Activated B cell treated with CpG ODN at 0.5 μM for 24 hours (primary cell): ENCODE data around the gene UBE2H. TPM values are rescaled to one million over a fixed set of nuclear protein-coding genes. Genes with fewer than 3 reads are reported as not detected.
"Not testable (repeated sequence)": the region's sequence is repeated elsewhere in the genome, so short reads cannot be mapped to it uniquely, and the experiment has no call there.

Experiments used
- ATAC-seq: fragments of 200-7000 bp; cut with Tn5 transposase; one replicate; pipeline ENCODE4 v1.10.0; 2021; ENCODE audit warnings: low read depth, mild to moderate bottlenecking, moderate library complexity
- CTCF ChIA-PET: fragments of 350-600 bp; sonication (Branson Sonifier 250); formaldehyde crosslinking; loops from one replicate; lab custom pipeline; 2021; ENCODE audit warnings: antibody characterized with exemption; lab: Charles Lee
- POLR2A ChIA-PET: fragments of 350-600 bp; sonication (Branson Sonifier 250); formaldehyde crosslinking; loops from one replicate; lab custom pipeline; 2021; ENCODE audit warnings: antibody characterized with exemption; lab: Charles Lee
- DNase-seq: peaks from one replicate; pipeline ENCODE4 v3.0.0; 2022
- H3K27ac Mint-ChIP-seq: one replicate; pipeline ENCODE4 v1.8.0; 2020; ENCODE audit warnings: mixed read lengths
- H3K27me3 Mint-ChIP-seq: one replicate; pipeline ENCODE4 v1.8.0; 2021; ENCODE audit warnings: mixed read lengths
- H3K36me3 Mint-ChIP-seq: one replicate; pipeline ENCODE4 v1.8.0; 2021; ENCODE audit warnings: low read depth, mixed read lengths
- H3K4me1 Mint-ChIP-seq: one replicate; pipeline ENCODE4 v1.8.0; 2021; ENCODE audit warnings: mixed read lengths
- H3K4me3 Mint-ChIP-seq: one replicate; pipeline ENCODE4 v1.8.0; 2020; ENCODE audit warnings: mild to moderate bottlenecking, mixed read lengths
- H3K9me3 Mint-ChIP-seq: one replicate; pipeline ENCODE4 v1.8.0; 2020; ENCODE audit warnings: mixed read lengths
- CTCF ChIP-seq: fragments of 200-600 bp; IDR thresholded peaks from one replicate; pipeline ENCODE4 v1.8.0; 2022; ENCODE audit warnings: antibody characterized with exemption, mild to moderate bottlenecking
- intact Hi-C: fragments of 100-400 bp; cut with micrococcal nuclease; formaldehyde crosslinking; loops from one replicate; pipeline ENCODE4 v1.15.1; 2024
- total RNA-seq: library from RNA; stranded (reverse); gene quantifications from 2 replicates; pipeline ENCODE4 v1.2.3, GENCODE V29; 2022

The UBE2H gene
- total RNA-seq, 1 donor from 2014 or later: 32.6 TPM

- intact Hi-C loops: no loop called here
- H3K4me1 Mint-ChIP-seq: no peaks in the 10 kb centered on the region
- H3K9me3 Mint-ChIP-seq: no peaks in the 10 kb centered on the region
- no peak overlapping the region for H3K27ac Mint-ChIP-seq
- POLR2A ChIA-PET: no interaction called here
- no peaks in the 10 kb centered on the region for H3K36me3 Mint-ChIP-seq
- ATAC-seq (no peak), DNase-seq (no peak)
- TF ChIP-seq CTCF: no peak
- CTCF ChIA-PET: no interaction called here
- peaks cover 1% of the 10 kb centered on the region for H3K27me3 Mint-ChIP-seq
- no peak overlapping the region for H3K4me3 Mint-ChIP-seq
Observed at GRCh38 chr7:129970816-129971215, 18.1 kb upstream of the UBE2H start.

- intact Hi-C loops: no loop called here
- no peaks in the 10 kb centered on the region for H3K9me3 Mint-ChIP-seq
- H3K4me1 Mint-ChIP-seq: no peaks in the 10 kb centered on the region
- no peak overlapping the region for H3K27ac Mint-ChIP-seq
- DNase-seq (no peak), ATAC-seq (no peak)
- H3K36me3 Mint-ChIP-seq: no peaks in the 10 kb centered on the region
- H3K27me3 Mint-ChIP-seq: peaks cover 1% of the 10 kb centered on the region
- H3K4me3 Mint-ChIP-seq: no peak overlapping the region
- no peak for TF ChIP-seq CTCF
- CTCF ChIA-PET: no interaction called here
- POLR2A ChIA-PET: interaction anchor here (0.5 kb wide), 1 partner anchor 995 kb away, joined by 3 read pairs; no protein-coding TSS in a partner anchor
Observed at GRCh38 chr7:129969881-129970446, 17.2 kb upstream of the UBE2H start.

GRCh38 chr7:129968592-129969383, 16.0 kb upstream of the UBE2H start:
- no peak for TF ChIP-seq CTCF
- CTCF ChIA-PET: no interaction called here
- ATAC-seq (no peak), DNase-seq (no peak)
- intact Hi-C loops: no loop called here
- Mint-ChIP-seq H3K36me3 (no peaks in the 10 kb centered on the region), H3K27ac (no peak overlapping the region), H3K4me1 (no peaks in the 10 kb centered on the region), H3K27me3 (peaks cover 1% of the 10 kb centered on the region), H3K4me3 (no peak overlapping the region), H3K9me3 (no peaks in the 10 kb centered on the region)
- POLR2A ChIA-PET: no interaction called here

GRCh38 chr7:129960204-129960475, 7.4 kb upstream of the UBE2H start:
- intact Hi-C loops, POLR2A ChIA-PET, DNase-seq, ATAC-seq, CTCF ChIA-PET, H3K27me3 Mint-ChIP-seq, H3K36me3 Mint-ChIP-seq, H3K27ac Mint-ChIP-seq, H3K4me3 Mint-ChIP-seq, H3K9me3 Mint-ChIP-seq: not testable (repeated sequence)
- peaks cover 10% of the 10 kb centered on the region for H3K4me1 Mint-ChIP-seq

GRCh38 chr7:129959471-129960203, 6.9 kb upstream of the UBE2H start:
- H3K9me3 Mint-ChIP-seq: no peaks in the 10 kb centered on the region
- DNase-seq (no peak), ATAC-seq (peak; percentile 60)
- H3K27ac Mint-ChIP-seq: no peak overlapping the region
- TF ChIP-seq CTCF: no peak
- H3K4me3 Mint-ChIP-seq: no peak overlapping the region
- no peaks in the 10 kb centered on the region for H3K36me3 Mint-ChIP-seq
- no peaks in the 10 kb centered on the region for H3K27me3 Mint-ChIP-seq
- intact Hi-C loops: no loop called here
- peaks cover 10% of the 10 kb centered on the region for H3K4me1 Mint-ChIP-seq
- ChIA-PET POLR2A (interaction anchor here (0.5 to 1.1 kb wide), 3 partner anchors 9 to 67 kb away, joined by 3 read pairs; no protein-coding TSS in a partner anchor), CTCF (interaction anchor here (1.3 kb wide), 1 partner anchor 11 kb away, joined by 4 read pairs; no protein-coding TSS in a partner anchor)
